Astrocyte of the hippocampus (primary cell): ENCODE measurements around the gene DHX30.
"Not testable (repeated sequence)": the region's sequence is repeated elsewhere in the genome, so short reads cannot be mapped to it uniquely, and the experiment has no call there.

Experiments
- DNase-seq: peaks from one replicate; pipeline ENCODE4 v3.0.0; 2011; ENCODE audit warnings: low read depth, low spot score

DHX30 gene

DNA sequence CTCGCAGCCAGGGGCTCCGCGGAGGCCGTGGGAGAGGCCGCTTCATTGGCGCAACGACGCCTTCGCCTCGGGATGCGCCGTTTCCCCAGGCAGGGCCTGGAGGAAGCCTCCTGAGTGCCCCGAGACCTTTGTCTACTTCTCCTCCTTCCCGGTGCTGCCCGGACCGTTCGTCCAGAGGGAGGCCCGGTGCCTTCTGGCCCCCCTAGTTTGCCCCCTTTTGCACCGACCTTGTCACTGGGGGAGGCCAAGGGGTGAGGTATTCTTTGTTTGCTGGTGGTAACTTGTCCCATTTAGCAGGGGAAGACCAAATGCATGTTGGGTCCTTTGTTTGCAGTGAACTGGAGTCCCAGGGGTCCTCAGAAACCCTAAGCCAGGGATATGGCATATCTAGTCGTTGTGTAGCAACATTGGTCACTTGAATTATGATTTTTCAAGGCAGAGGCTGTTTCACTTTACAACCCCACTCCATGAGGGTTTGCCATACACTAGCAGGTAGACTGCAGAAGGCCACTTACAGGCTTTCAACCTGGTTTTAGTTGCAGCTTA is 615 bp downstream of the DHX30 start:
- no peak for DNase-seq

DNA sequence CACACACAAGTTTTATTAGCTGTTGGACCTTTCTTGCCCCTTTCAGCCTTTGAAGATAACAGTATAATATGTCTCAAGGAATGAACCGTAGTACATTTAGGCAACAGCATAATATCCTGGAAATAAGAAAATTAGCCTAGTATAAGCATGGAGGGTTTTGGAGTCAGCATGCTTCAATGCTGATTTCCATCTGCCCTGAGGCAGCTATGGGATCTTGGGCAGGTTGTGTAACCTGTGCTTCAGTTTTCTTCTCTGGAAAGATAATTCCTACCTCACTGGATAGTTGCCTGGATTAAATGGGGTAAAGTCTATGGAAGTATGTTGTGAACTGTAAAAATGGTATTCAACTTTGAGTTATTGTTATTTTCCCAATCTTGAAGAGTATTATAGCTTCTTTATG is 1.6 kb downstream of the DHX30 start:
- DNase-seq, result no peak

DNA sequence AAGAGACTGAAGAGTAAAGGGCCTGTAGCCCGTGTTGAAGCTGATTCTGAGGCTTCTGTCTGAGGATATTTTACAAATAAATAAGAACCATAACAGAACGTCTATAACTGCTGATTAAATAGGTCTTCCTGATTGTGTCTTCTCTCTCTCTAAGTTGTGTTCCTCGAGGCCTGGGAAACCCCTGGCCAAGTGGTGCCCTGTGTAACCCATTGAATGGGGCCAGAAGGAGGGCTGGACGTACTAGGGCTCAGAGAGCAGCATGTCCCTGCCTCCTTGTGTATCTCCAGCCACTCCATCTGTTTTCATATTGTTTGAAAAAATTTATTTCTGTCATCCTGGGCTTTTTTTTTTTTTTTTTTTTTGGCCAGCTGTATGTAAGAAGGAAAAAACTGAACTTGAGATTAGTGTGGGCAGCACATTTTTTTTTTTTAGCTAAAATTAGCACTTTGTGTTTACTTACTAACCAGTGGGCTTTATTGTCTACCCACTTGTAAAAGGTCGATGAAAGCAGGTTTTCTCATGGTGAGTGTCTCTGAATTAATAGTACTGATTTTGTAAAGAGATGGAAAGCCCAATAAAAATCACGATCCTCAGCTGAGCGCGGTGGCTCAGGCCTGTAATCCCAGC is 10.7 kb downstream of the DHX30 start:
- no peak for DNase-seq

DNA sequence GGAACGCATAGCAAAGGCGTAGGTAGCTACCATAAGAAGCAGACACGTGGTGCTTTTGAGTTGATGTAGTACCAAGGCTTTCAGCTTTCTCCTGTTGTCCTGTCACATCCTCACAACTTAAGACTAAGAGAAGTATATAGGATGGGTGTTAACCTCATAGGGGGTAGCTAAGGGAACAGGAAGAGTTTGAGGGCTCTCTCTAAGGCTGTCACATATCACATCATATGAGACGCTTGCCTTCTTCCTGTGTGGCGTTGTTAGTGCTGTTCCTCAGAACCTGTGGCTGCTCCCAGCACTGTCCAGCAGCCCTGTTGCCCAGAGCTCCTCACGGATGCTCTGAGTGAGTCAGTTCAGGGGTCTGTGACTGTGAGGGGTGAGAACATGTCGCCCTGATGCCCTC is 14.7 kb downstream of the DHX30 start:
- no peak for DNase-seq

DNA sequence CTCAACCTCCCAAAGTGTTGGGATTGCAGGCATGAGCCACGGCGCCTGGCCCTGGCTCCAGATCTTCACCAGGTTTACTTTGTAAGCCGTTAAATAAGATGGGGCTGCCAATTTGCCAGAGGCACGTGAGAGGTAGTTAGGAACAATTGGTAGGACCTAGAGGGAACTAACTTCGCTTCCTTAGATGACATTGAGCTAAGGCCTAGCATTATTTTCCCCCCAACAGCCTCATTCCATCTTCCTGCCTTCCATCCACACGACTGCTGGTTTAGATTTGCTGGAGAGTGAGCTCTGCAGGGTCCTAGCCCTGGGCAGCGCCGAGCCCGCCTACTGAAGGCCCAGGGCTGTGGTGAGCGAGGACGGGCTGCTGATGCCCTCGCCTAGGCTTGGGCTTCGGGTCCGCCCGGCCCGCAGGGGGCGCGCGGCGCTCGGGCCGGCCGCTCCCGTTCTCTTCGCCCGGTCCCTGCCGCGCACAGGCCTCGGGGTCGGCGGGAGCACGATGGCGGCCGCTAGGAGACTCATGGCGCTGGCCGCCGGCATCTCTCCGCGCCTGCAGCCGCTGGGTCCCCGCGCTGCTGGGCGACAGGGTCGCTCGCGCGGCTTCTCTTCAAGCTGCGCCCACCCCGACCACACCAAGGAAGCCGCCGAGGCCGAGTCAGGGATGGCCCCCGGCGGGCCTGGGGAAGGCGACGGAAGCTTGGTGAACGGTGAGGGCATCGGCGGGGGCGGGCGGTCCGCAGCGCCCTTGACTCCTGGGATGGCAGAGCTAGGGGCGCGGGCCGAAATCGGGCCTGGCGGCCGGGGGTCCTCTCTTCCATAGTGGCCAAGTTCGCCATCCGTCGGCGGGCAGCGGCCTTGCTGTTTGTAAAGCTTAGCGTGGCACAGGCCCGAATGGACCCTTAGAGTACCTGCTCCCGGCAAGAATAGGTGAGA is 21.9 kb downstream of the DHX30 start:
- peak; percentile 97 for DNase-seq

DNA sequence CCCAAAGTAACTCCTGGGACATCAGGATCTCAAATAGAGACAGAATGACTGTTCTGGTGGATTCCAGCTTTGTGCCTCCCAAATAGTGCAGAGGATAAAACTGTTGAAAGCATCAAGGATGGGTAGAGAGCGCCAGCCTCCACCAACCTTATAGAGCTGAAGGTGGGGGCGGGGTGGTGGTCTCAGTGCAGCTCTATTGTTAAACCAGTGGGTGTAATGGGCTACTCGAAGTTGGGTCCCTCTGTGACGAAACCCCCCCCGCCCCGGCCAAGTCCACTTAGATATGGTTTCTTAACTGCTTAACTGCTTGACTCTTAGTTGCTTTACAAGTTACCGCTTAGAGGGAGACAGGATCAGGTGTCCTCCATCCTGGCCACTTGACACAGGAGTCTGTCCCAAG is 22.7 kb downstream of the DHX30 start:
- DNase-seq, result no peak

DNA sequence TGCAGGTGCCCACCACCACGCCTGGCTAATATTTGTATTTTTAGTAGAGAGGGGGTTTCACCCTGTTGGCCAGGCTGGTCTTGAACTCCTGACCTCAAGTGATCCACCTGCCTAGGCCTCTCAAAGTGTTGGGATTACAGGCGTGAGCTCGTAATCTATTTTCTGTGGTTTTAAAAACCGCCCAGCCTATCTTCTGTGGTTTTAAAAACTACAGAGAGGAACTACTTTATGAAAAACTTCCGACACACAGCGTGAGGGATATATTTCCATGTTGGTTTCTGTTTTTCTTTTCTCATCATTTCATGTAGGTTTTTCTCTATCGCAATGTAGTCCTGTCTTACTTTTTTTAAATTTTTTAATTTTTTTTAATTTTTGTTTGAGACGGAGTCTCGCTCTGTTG is 26.5 kb downstream of the DHX30 start:
- DNase-seq, result not testable (repeated sequence)

DNA sequence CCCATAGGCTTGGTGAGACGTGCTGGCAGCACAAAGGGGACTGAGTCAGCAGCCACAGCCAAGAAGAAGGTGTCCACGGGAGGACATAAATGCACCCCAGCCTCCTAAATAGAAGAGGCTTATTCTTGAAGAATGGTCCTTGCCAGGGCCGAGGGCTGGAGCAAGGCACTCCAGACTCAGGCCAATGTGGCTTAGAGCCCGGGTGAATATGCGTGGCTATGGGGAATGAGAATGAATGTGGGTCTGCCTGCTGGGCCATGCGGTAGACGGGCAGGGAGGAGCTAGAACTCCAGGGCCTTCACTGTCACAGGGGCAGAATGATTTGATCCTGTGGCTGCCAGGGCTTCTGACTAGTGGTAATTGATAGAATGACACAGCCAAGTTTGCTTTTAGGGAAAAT is 34.0 kb downstream of the DHX30 start:
- peak; percentile 28 for DNase-seq

DNA sequence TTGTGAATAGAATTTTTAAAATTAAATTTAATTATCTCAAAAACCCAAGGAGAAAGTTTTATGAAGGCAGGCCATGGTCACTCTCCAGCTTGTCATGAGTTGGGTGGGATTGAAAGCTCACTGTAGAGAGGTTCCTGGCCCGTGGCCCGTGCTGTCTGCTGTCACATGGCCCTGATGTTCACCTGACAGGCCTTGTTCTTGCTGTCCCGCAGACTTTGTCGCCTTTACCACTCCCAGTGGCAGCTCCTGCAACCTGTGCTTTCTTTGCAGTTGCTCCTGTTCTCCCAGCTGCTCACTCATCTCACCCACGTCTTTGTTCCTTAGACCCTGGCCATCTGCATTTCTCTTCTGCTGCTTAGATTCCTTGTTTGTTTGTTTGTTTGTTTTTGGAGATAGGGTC is 35.6 kb downstream of the DHX30 start:
- DNase-seq, result no peak

DNA sequence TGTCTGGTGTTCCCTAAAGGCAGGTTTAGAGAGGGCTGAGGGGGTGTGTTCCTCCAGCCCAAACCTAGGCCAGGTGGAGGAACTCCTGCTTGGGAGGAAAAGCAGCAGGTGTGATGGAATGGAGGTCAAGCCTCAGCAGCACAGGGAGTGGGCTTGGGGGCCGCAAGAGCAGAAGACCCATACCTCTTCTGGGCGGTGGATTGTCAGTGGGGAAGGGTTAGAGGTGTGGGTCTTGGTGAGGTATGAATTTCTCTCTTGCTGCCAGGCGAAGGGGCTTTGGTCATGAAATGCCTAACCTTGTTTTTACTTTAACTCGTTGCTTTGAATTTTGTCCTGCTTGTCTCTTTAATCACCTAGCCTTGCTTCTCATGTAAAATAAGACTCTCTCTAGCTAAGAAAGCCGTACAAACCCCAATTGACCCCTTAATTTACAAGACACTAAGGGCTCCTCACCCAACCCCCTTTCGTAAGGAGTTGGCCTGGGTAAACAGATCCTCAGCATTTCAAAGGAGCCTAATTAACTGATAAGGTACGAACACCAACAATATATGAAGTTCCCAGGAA is 38.9 kb downstream of the DHX30 start:
- no peak for DNase-seq

DNA sequence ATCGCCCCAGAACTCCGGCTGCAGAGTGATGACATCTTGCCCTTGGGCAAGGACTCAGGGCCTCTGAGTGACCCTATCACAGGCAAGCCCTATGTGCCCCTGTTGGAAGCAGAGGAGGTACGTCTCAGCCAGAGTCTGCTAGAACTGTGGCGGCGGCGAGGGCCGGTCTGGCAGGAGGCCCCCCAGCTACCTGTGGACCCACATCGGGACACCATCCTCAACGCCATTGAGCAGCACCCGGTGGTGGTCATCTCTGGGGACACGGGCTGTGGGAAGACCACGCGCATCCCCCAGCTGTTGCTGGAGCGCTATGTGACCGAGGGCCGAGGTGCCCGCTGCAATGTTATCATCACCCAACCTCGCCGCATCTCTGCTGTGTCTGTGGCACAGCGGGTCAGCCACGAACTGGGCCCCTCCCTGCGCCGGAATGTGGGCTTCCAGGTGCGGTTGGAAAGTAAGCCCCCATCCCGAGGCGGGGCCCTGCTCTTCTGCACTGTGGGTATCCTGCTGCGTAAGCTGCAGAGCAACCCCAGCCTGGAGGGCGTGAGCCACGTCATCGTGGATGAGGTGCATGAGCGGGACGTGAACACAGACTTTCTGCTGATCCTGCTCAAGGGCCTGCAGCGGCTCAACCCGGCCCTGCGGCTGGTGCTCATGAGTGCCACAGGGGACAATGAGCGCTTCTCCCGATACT is 43.4 kb downstream of the DHX30 start:
- DNase-seq, result no peak

DNA sequence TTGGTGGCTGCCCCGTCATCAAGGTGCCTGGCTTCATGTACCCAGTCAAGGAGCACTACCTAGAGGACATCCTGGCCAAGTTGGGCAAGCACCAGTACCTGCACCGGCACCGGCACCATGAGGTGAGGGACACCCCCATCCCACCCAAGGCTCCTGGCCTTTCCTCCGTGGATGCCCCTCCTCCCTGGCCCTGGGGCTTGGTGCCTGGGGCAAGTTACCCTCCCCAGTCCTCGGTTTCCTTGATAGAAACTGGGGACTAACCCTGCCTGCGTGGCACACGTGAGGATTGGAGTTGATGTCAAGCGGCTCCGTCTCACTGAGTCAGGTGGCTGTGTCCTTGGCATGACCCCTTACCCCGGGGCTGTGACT is 43.9 kb downstream of the DHX30 start:
- DNase-seq, result no peak

DNA sequence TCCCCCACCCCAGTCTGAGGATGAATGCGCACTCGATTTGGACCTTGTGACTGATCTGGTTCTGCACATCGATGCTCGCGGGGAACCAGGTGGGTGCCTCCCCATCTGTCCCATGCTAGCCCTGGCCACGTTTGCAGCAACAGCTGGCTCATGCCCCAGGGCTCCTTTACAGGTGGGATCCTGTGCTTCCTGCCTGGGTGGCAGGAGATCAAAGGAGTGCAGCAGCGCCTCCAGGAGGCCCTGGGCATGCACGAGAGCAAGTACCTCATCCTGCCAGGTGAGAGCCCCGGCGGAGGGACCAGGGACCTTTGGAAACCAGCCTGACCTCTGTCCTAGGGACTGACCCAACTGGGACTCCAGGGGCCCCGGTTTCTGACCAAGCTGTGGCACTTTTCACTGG is 44.3 kb downstream of the DHX30 start:
- no peak for DNase-seq

DNA sequence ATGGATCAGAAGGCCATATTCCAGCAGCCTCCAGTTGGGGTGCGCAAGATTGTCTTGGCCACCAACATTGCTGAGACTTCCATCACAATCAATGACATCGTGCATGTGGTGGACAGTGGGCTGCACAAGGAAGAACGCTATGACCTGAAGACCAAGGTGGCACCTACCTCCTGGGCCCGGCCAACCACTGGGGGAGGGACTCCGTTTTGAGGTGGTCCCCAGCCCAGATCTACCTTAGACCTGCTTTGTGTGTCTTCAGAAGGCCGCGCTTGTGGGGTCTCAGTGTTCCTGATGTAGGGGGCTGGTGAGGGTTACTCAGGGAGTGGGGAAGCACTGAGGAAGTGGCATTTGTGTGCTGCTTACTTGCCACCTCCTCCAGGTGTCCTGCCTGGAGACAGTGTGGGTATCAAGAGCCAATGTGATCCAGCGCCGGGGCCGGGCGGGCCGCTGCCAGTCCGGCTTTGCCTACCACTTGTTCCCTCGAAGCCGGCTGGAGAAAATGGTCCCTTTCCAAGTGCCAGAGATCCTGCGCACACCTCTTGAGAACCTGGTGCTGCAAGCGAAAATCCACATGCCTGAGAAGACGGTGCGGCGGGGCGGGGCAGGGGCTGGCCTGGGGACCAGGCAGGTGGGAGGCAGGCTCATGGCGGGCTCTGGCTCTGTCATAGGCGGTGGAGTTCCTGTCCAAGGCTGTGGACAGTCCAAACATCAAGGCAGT is 45.0 kb downstream of the DHX30 start:
- no peak for DNase-seq

DNA sequence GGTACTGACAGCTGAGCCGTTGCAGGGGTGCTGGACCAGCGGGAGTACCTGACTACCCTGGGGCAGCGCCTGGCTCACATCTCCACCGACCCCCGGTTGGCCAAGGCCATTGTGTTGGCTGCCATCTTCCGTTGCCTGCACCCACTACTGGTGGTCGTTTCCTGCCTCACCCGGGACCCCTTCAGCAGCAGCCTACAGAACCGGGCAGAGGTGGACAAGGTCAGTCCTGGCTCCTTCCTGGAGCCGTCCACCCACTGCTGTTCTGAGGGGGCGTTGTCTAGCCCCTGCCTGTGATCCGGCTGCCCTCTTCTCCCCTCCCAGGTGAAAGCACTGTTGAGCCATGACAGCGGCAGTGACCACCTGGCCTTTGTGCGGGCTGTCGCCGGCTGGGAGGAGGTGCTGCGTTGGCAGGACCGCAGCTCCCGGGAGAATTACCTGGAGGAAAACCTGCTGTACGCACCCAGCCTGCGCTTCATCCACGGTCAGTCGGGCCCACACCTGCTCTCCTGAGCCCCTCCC is 45.7 kb downstream of the DHX30 start:
- no peak for DNase-seq

DNA sequence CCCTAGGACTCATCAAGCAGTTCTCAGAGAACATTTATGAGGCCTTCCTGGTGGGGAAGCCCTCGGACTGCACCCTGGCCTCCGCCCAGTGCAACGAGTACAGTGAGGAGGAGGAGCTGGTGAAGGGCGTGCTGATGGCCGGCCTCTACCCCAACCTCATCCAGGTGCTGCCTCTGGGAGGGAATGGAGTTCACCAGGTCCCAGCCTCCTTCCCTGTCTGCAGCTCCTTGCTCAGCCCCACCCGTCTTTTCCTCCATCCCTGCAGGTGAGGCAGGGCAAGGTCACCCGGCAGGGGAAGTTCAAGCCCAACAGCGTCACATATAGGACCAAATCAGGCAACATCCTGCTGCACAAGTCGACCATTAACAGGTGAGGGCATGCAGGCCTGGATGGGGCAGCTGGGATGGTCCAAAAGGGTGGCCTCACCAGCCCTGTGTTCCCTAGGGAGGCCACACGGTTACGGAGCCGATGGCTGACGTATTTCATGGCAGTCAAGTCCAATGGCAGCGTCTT is 46.3 kb downstream of the DHX30 start:
- DNase-seq, result no peak

DNA sequence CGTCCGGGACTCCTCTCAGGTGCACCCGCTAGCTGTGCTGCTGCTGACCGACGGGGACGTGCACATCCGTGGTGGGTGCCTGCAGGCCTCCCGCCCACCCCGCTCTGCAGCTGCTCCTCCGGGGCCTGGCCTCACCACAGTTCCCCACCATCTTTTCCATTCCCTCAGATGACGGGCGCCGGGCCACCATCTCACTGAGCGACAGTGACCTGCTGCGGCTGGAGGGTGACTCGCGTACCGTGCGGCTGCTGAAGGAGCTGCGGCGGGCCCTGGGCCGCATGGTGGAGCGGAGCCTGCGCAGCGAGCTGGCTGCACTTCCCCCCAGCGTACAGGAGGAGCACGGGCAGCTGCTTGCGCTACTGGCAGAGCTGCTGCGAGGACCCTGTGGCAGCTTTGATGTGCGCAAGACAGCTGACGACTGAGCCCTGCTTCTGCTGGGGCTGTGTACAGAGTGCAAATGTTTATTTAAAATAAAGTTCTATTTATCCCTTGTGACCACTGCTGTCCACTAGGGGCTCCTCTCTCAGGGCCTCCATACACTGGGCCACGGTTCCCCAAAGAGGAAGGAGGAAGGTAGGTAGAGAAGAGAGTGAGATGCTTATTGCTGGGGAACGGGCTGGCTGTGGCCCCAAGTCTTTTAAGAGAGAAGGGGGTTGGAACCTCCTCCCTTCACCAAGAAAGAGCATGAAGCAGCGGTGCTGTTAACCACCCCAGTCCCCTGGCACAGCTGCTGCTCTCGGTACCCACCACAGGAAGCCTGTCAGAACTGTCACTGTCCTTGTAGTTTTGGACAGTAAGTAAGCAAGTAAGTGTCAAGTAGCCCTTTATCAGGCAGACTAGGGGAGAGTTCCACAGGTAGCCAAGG is 47.0 kb downstream of the DHX30 start:
- DNase-seq, result peak; percentile 42

DNA sequence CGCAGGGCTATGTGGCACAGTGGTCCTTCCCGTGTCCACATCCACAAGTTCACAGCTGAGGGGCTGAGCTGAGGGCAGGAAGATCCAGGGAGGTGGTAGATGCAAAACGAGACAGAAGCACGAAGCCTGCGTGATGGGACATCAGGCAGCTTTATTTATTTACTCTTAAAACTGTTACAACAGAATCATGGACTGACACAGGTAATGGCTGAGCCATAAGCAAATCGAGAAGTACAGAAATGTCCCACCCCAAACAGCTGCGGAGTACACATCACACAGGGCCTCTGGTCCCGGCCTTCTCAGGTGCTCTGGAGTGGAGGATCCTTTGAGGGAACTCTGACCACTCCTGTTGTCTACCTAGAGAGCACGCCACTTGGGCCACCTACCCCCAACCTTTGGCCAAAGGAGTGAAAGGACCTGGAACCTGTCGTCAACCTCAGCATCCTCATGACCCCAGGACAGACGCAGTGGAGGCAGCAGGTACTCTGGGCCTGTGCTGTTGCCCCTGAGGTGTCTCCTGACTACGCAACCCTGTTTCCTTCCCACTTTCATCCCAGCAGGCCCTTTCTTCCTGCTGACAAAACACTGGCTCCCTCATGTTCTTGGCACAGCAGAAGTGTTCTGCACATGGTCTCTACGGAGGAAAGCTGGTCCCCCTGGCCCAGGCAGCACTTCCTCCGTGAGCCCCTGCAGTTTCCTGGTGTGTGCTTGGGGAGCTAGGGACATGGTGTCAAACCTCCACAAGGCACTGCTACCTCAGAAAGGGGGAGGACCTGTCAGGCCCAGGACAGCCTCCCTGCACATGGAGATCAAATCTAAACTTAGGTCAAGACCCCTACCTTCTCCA is 47.8 kb downstream of the DHX30 start:
- DNase-seq, result no peak
